D721Med (cell line): ENCODE results near the gene KLK3.

Experiments
- DNase-seq: peaks from one replicate; pipeline ENCODE4 v3.0.0; 2011; ENCODE audit warnings: low spot score; ENCODE audit not compliant: insufficient read length
- FAIRE-seq: peaks from 2 replicates; lab custom pipeline; 2011; peaks lifted over from hg19 to GRCh38; lab: Jason Lieb, UNC
- TF ChIP-seq, protein P1 (sequence below): IDR thresholded peaks from 2 replicates; pipeline ENCODE4 v1.5.1; 2012; ENCODE audit warnings: mild to moderate bottlenecking, control low read depth; ENCODE audit not compliant: insufficient read depth; ENCODE audit errors: missing control alignments

The KLK3 gene

GRCh38 chr19:50818859-50819472, 35.7 kb upstream of the KLK3 start:
- TF ChIP-seq, protein P1, sequence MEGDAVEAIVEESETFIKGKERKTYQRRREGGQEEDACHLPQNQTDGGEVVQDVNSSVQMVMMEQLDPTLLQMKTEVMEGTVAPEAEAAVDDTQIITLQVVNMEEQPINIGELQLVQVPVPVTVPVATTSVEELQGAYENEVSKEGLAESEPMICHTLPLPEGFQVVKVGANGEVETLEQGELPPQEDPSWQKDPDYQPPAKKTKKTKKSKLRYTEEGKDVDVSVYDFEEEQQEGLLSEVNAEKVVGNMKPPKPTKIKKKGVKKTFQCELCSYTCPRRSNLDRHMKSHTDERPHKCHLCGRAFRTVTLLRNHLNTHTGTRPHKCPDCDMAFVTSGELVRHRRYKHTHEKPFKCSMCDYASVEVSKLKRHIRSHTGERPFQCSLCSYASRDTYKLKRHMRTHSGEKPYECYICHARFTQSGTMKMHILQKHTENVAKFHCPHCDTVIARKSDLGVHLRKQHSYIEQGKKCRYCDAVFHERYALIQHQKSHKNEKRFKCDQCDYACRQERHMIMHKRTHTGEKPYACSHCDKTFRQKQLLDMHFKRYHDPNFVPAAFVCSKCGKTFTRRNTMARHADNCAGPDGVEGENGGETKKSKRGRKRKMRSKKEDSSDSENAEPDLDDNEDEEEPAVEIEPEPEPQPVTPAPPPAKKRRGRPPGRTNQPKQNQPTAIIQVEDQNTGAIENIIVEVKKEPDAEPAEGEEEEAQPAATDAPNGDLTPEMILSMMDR = no peak
- DNase-seq = no peak
- no peak for FAIRE-seq

DNA sequence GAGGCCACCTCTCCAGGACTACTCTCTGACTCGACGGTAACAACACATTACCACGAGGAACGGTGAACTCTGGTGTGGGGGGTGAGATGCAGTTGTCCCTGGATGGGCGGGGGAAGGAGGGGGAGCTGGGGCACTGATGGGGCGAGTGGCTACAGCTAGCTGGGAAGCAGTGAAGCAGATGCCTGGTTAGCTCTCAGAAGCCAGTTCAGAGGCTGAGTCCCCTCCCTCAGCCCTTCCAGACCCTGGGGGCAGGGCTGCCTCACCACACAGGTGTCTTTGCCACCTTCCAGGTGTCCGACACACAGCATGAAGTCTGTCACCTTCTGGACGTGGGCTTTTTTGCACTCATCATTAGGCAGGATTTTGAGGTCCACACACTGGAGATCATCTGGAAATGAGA, 35.1 kb upstream of the KLK3 start:
- TF ChIP-seq, protein P1 = no peak
- DNase-seq (no peak), FAIRE-seq (no peak)

DNA sequence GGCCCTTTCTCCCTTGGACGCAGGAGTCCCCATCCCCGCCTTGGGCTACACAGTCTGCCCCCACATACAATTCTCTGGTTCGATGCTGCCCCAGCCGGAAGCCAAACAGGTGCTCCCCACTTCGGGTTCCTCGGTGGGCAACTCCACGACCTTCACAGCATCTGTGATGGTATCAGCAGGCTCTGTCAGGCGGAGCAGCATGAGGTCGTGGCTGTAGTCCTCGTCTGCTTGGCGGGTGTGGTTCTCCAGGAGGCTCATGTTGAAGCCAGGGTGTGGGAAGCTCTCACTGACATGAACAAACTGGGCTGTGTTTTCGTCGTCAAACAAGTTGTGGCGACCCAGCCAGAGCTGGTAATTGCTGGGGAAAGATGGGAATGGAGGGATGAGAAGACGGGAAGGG, 34.6 kb upstream of the KLK3 start:
- DNase-seq = no peak
- TF ChIP-seq, protein P1 = no peak
- FAIRE-seq = no peak

- TF ChIP-seq, protein P1 = no peak
- DNase-seq (no peak), FAIRE-seq (no peak)
Observed at GRCh38 chr19:50820549-50821247, 34.0 kb upstream of the KLK3 start.

GRCh38 chr19:50821248-50821612, 33.5 kb upstream of the KLK3 start:
- DNase-seq (no peak), FAIRE-seq (no peak)
- TF ChIP-seq, protein P1 = no peak

DNA sequence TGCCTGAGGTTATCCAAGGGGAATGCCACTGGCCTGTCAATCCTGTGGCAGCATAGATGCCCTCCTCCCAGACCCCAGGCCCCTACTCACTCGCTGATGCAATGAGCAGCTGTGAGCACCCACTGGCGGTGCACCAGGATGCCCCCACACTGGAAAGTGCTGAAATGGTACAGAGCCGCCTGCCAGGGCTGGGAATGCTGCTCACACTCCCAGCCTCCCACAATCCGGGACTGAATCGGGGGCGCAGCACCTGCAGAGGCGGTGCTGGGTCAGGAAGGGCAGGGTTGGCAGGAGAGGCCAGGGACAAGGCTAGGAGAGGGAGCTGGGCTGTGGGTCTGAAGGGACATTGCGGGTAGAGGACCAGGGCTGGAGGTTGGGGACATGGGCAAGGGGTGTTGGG, 33.1 kb upstream of the KLK3 start:
- no peak for FAIRE-seq
- TF ChIP-seq, protein P1 = no peak
- no peak for DNase-seq

GRCh38 chr19:50822661-50823208, 32.0 kb upstream of the KLK3 start:
- DNase-seq (peak; percentile 13), FAIRE-seq (no peak)
- TF ChIP-seq, protein P1 = no peak
